Fibroblast of upper back skin (primary cell): Measurements from ENCODE around the gene CGB2.
"Not testable (repeated sequence)": the region's sequence is repeated elsewhere in the genome, so short reads cannot be mapped to it uniquely, and the experiment has no call there.

Experiments used
- DNase-seq: peaks from one replicate; pipeline ENCODE4 v3.0.0-alpha.2; 2013

Gene CGB2

DNA sequence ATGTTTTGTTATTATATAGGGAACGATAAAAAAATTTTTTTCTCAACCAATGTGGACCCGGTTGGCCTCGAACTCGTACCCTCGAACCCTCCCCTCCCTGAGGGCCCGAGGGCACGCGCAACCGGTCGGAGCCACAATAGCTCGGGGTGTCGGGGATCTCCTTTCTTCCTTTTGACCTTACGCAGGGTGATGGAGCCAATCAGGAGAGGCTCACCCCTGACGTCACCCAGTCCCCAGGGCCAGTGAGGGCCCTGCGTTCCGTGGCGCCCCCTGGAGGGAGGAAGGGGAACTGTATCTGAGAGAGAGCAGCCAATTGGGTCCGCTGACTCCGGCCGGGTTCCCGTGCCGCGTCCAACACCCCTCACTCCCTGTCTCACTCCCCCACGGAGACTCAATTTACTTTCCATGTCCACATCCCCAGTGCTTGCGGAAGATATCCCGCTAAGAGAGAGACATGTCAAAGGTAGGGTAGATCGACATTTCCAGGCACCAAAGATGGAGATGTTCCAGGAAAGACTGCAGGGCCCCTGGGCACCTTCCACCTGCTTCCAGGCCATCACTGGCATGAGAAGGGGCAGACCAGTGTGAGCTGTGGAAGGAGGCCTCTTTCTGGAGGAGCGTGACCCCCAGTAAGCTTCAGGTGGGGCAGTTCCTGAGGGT lies at the start of gene CGB2:
Gene CGB2, plus strand, starts transcription at position 249 of the 660 bp plus-strand sequence. Its CDS starts 206 bp downstream, at position 455.
- DNase-seq, result not testable (repeated sequence)

GRCh38 chr19:48982280-48982679 lies 49.4 kb upstream of the CGB2 start:
- no peak for DNase-seq

GRCh38 chr19:48985711-48986110 lies 46.0 kb upstream of the CGB2 start:
- no peak for DNase-seq

GRCh38 chr19:48986211-48986610 lies 45.5 kb upstream of the CGB2 start:
- no peak for DNase-seq

GRCh38 chr19:48987323-48987722 lies 44.4 kb upstream of the CGB2 start:
- DNase-seq, result no peak

DNA sequence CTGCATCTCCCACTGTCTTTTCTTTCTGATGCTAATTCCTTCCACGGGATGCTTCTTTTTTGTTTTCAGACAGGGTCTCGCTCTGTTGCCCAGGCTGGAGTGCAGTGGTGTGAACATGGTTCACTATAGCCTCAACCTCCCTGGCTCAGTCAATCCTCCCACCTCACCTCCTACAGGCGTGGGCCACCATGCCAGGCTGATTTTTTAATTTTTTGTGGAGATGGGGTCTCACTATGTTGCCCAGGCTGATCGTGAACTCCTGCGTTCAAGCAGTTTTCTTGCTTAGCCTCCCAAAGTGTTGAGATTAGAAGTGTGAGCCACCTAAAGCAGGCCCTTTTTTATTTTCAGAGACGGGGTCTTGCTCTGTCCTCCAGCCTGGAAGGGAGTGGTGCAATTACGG lies 43.4 kb upstream of the CGB2 start:
- no peak for DNase-seq

- DNase-seq, result no peak
Observed at GRCh38 chr19:48988860-48989259, 42.8 kb upstream of the CGB2 start.

DNA sequence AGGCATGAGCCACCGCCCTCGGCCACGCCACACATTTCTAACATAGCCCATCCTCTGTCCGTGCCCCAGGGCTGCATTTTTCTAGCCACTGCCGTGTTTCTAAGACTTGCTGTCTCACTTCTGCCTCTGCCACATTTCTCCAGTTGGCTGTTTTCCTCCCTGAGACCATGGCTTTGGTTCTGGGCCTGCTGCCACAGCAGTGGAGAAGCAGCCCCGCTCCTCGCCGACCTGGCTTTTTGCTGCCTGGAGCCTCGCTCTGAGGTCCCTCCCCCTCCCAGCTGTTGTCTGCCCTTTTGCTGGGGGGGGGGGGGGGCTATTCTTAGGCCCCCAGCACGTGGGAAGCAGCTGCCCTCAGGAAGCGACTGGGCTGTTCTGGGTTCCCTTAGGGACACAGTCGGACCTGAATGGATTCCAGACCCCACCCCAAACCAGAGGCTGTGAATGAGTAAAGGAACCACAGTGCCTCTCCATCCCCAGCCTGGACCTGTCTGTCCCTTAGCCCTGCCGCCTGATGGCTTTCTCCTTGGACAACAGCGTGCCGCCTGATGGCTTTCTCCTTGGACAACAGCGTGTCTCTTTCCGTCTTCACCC lies 41.9 kb upstream of the CGB2 start:
- no peak for DNase-seq

GRCh38 chr19:48990400-48990799 lies 41.3 kb upstream of the CGB2 start:
- DNase-seq, result no peak

- DNase-seq, result no peak
Observed at GRCh38 chr19:48991011-48991609, 40.6 kb upstream of the CGB2 start.

DNA sequence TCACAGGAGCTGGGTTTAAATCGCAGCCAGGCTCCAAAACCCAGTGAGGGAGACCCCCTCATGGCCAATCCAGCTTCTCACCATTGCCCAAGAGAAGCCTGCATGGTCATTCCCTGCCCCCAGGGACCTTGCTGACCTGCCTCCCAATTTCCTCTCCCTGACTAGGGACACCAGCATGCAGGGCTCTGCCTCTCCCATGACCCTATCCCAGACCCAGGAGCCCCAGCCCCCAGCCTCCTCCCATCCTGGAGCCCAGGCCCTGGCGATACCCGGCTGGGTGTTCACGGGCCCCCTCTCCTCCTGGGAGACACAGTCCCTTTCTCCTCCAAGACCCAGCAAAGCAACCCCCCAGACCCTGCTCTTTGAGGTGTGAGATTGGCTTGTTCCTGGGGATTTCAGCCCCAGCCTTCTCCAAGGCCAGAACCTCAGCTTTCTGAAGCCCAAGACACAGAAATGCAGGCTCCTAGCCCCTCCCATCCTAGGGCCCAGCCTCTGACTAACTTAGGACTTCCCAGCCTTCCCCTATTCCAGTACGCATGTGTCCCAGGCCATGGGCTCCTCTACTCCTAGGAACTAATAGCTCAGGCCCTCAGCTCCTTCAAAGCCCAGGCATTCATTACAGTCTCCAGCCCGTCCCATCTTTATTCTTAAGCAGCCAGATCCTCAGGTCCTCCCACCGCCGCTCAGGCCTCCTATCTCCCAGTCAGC lies 39.7 kb upstream of the CGB2 start:
- peak; percentile 77 for DNase-seq

DNA sequence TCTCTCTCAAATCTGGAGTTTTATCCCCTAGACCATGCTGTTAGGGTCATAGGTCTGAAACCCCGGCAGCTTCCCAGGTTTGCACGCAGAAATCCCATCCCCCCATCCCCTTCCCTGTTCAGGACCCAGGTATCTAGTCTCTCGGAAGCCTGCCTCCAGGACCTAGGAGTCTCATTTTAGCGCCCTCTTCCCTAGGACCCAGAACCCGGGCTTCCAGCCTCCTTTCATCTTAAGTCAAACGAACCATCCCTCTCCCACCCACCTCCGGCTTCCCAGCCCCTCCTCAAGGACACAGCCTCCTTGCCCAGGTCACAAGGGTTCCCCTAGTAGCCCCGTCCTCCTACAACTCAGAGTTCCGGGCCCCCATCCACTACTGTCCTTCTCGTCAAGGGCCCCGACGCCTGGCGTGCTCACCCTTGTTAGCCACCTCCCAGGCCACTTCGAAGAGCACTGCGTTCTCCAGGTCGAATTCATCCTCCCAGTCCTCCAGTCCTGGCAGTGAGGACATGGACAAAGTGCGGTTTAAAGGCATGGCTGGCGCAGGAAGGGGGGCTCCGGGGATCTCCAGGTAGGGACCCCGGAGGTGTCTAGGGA lies 39.0 kb upstream of the CGB2 start:
- no peak for DNase-seq

- DNase-seq, result peak; percentile 100
Observed at GRCh38 chr19:48993175-48994034, 38.3 kb upstream of the CGB2 start, which contains the start of the genes GYS1 and RUVBL2. GYS1 (minus strand) TSS chr19:48993309; CDS start chr19:48993112, 197 bp downstream. RUVBL2 (plus strand) TSS chr19:48993887; CDS start chr19:48993912, 25 bp downstream.

DNA sequence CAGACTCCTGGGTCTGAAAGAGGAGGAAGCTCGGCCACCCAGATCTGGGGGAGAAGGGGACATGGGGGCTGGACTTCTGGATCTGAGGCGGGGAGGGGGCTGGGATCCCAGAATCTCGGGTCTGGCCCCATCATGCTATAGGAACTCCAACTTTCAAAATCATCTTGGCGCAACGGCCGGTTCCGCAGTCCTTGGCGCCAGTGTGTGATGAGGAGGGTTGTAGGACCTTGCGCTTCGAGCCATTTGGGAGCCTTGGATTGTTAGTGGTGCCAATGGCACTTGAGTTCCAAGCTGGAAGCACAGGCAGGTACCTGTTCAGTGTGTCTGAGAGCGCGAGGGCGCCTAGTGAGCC lies 37.7 kb upstream of the CGB2 start:
- no peak for DNase-seq

DNA sequence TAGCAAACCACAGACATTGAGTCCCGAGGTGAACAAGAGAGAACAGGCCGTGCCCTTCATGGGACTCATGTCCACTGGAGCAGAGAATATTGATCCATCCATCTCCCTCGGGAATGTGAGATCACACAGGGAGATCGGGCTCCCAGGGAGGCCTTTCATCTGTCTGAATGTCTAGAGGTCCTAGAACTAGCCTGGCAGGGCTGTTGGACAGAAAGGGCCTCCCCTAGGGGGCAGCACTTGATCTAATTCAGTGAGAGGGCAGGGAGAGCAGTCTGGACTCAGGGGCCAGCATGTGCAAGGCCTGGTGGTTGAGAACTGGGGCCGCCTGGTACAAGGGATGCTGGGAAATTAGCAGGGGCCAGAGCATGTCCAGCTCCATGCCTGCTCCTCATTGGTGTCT lies 33.7 kb upstream of the CGB2 start:
- DNase-seq, result peak; percentile 48

DNA sequence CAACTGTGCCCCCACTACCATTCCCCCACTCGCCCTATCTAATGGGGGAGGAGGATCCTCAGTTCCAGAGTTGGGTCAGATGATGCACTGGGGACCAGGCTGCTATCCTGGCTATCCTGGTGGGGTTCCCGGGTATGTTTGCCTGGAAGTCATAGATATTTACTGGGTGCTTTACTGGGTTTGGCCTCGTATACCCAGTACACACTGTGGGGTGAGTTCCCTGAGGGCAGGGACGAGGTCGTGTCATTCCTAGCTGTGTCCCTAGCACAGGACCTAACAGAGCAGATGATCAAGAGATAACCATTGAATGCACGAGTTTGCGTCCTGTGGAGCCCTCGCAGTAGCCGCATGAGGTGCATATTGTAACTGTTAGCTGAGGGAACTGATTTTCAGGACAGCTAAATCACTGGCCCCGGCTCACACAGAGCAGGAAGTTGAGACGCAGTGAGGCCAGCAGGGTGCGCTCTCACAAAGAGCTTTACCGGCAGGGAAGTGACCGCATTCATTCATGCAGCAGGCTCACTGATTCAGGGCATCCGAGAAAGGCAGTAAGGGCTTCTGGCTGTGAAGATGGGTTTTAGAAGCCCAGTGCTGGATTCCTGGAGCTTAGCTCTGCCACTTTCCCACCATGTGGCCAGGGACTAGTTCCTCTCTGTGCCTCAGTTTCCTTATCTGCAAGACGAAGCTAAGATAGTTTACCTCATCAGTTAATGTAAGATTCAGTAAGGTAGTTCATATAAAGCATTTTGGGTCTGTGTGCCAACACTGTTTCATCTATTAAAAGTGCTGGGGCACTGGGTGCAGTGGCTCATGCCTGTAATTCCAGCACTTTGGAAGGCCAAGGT lies 32.0 kb upstream of the CGB2 start:
- peak; percentile 67 for DNase-seq

DNA sequence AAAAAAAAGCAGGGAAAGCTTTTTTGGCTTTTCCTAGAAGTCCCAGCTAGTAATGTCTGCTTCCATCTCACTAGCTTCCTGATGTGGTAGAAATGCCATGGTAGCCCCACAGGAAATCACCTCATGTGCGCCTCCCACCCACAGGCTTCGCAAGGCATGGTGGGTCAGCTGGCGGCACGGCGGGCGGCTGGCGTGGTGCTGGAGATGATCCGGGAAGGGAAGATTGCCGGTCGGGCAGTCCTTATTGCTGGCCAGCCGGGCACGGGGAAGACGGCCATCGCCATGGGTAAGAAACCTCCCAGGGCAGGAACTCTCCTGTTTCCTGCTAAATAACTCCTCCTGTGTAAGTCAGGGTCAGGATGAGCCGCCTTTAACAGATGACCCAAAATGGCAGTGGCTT lies 27.6 kb upstream of the CGB2 start:
- no peak for DNase-seq

DNA sequence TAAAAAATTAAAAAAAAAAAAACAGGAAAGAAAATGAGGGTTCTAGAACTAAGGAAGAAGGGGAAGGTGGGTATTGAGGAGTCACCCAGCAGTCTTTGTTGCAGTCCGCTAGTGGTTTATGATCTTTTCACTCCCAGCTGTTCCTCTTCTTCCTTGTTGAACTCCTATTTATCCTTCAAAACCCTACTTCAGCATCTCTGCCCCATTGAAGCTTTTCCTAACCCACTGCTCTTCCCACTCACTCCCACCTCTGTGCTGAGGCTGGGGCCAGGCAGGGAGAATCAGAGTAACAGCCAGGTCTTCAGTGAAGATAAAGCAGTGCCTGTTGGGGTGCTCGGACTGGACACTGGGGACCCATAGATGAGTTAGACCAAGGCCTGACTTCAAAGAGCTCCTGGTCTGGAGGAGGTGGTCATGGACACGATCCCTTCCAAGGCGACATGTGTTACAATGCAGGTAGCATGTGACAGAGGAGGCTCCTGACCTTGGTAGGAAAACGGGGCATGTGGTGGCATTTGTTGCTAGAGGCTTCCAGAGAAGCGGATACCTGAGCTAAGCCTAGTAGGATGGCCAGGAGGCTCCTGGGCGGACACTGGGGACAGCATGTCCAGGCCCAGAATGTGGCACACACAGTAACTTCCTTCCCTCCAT lies 26.6 kb upstream of the CGB2 start:
- DNase-seq, result no peak

DNA sequence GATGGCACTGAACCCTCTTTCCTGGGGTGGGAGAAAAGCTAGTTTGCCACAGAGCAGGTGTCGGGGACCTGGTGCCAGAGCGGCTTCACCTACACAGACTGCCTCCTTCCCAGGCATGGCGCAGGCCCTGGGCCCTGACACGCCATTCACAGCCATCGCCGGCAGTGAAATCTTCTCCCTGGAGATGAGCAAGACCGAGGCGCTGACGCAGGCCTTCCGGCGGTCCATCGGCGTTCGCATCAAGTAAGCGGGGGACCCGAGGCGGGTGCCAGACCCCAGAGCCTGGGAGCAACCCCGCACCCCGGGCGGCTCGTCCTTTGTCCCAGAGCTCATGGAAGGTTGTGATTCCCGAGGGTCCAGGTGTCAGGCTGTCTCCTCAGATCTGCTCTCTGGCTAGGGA lies 24.8 kb upstream of the CGB2 start:
- DNase-seq, result no peak

DNA sequence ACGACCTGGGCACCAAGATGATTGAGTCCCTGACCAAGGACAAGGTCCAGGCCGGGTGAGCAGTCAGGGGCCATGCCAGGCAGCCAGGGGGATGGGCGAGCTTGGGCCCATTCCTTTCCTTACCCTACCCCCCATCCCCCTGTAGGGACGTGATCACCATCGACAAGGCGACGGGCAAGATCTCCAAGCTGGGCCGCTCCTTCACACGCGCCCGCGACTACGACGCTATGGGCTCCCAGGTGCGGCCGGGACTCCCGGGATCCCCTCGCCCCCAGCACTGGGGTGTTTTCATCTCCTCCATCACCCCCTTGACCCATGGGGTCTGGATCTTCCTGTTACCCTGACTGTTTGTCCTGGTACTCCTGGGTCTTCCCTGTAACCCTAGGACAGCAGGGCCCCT lies 21.9 kb upstream of the CGB2 start:
- DNase-seq, result no peak

GRCh38 chr19:49010453-49010852 lies 21.2 kb upstream of the CGB2 start:
- DNase-seq, result no peak
